Neutrophil (primary cell): ENCODE results near the gene CMTM1.
A peak's percentile ranks its signal among the peaks of the same experiment; 100 is the strongest.

ENCODE experiments used
- H3K27ac ChIP-seq: fragments of 200-600 bp; sonication (generic); 2 replicates; pipeline ENCODE4 v1.5.1; 2016; ENCODE audit warnings: mild to moderate bottlenecking, moderate library complexity
- H3K27me3 ChIP-seq: fragments of 200-600 bp; sonication (generic); 2 replicates; pipeline ENCODE4 v1.6.0; 2016; ENCODE audit warnings: mild to moderate bottlenecking
- H3K36me3 ChIP-seq: fragments of 200-600 bp; sonication (generic); 2 replicates; pipeline ENCODE4 v1.5.1; 2017
- H3K4me1 ChIP-seq, 2 experiments: fragments of 200-600 bp in 1 of 2; sonication (generic) in 1 of 2; 1 replicate in 1 of 2; 2 replicates in 1 of 2; pipeline versions ENCODE4 v1.5.1 to v1.6.1; 2013 to 2016; ENCODE audit warnings: low read depth in 1 of 2, low read length in 1 of 2, mild to moderate bottlenecking in 1 of 2, moderate library complexity in 1 of 2; ENCODE audit not compliant: control insufficient read depth in 1 of 2, insufficient read depth in 1 of 2
- H3K4me3 ChIP-seq, 2 experiments: fragments of 200-600 bp in 1 of 2; sonication (generic) in 1 of 2; 1 replicate in 1 of 2; 2 replicates in 1 of 2; pipeline ENCODE4 v1.5.1; 2013 to 2016; ENCODE audit warnings: low read depth in 1 of 2, low read length in 1 of 2, mild to moderate bottlenecking in 1 of 2, moderate library complexity in 1 of 2
- H3K9me3 ChIP-seq: fragments of 200-600 bp; sonication (generic); 2 replicates; pipeline ENCODE4 v1.5.1; 2016
- CTCF ChIP-seq: fragments of 200-600 bp; sonication (generic); IDR thresholded peaks from 2 replicates; pipeline ENCODE4 v1.5.1; 2016; ENCODE audit warnings: antibody characterized with exemption

The CMTM1 gene

GRCh38 chr16:66605177-66605978 lies 39.1 kb downstream of the CMTM1 start:
- H3K4me1 ChIP-seq, result peaks cover 26 to 34% of the 10 kb centered on the region in 2 experiments

GRCh38 chr16:66605979-66606751 lies 39.9 kb downstream of the CMTM1 start:
- TF ChIP-seq CTCF, result no peak
- Histone ChIP-seq H3K4me1 (peaks cover 26 to 34% of the 10 kb centered on the region in 2 experiments), H3K27ac (peak overlapping the region; percentile 65), H3K9me3 (no peaks in the 10 kb centered on the region), H3K36me3 (peaks cover 34% of the 10 kb centered on the region), H3K4me3 (peak overlapping the region; percentile 66 to 89), H3K27me3 (peaks cover 35% of the 10 kb centered on the region)

More at GRCh38 chr16:66605177-66605978, 39.1 kb downstream of the CMTM1 start:
- Histone ChIP-seq H3K27me3 (peaks cover 35% of the 10 kb centered on the region), H3K27ac (peak overlapping the region; percentile 65), H3K9me3 (no peaks in the 10 kb centered on the region), H3K4me3 (peak overlapping the region; percentile 66 to 89), H3K36me3 (peaks cover 26% of the 10 kb centered on the region)
- TF ChIP-seq CTCF, result no peak

GRCh38 chr16:66608241-66609138 lies 42.3 kb downstream of the CMTM1 start:
- H3K27ac ChIP-seq, result peak overlapping the region; percentile 65
- peaks cover 26 to 33% of the 10 kb centered on the region in 2 experiments for H3K4me1 ChIP-seq
- no peaks in the 10 kb centered on the region for H3K9me3 ChIP-seq
- TF ChIP-seq CTCF, result peak; percentile 73
- no peak overlapping the region for H3K4me3 ChIP-seq
- H3K27me3 ChIP-seq, result peaks cover 19% of the 10 kb centered on the region
- H3K36me3 ChIP-seq, result peaks cover 57% of the 10 kb centered on the region

GRCh38 chr16:66609139-66609510 lies 42.9 kb downstream of the CMTM1 start:
- H3K36me3 ChIP-seq, result peaks cover 64% of the 10 kb centered on the region

More at GRCh38 chr16:66609139-66609510, 42.9 kb downstream of the CMTM1 start:
- no peak for TF ChIP-seq CTCF
- Histone ChIP-seq H3K4me1 (peaks cover 21 to 27% of the 10 kb centered on the region in 2 experiments), H3K27me3 (peaks cover 13% of the 10 kb centered on the region), H3K27ac (no peak overlapping the region), H3K9me3 (no peaks in the 10 kb centered on the region), H3K4me3 (no peak overlapping the region)
